Epithelial cell of proximal tubule (primary cell): ENCODE results near the gene OSBP2. TPM values are rescaled to one million over a fixed set of nuclear protein-coding genes. Genes with fewer than 3 reads are reported as not detected.

Experiments used
- DNase-seq: peaks from one replicate; pipeline ENCODE4 v3.0.0-alpha.2; 2011; ENCODE audit warnings: low read depth
- H3K4me3 ChIP-seq: 2 replicates; pipeline ENCODE4 v1.5.1; 2011; ENCODE audit warnings: low read depth, mild to moderate bottlenecking, low read length
- total RNA-seq: library from RNA; depleted of rRNA; stranded (reverse); fragments of >200 nt; gene quantifications from 2 replicates; pipeline ENCODE4 v1.2.3, GENCODE V29; 2015
- TF ChIP-seq, protein P1 (sequence below): conservative IDR thresholded peaks from 2 replicates; pipeline ENCODE4 v1.5.1; 2012; ENCODE audit warnings: low read depth, mild to moderate bottlenecking, low read length

Gene OSBP2
- total RNA-seq, 1 donor from 2014 or later, result 1.3 TPM

DNA sequence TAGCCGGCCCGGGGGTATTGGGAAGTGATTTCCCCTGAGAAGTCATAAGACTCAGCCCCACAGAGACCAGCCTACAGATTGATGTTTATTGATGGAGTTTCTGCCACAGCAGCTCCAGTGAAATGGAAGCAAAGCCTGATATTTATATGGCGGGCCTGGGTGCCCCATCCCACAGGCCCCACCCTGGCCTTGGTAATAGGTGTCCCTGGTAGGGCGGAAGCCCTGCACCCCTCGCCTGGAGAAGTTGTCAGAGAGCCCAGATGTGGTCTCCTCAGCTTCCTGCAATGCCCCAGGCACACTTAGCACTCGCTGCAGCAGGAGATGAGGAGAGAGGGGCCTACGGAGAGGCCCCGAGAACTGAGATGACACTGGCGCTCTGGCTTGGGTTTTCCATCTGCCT lies 166.5 kb downstream of the OSBP2 start:
- TF ChIP-seq, protein P1, sequence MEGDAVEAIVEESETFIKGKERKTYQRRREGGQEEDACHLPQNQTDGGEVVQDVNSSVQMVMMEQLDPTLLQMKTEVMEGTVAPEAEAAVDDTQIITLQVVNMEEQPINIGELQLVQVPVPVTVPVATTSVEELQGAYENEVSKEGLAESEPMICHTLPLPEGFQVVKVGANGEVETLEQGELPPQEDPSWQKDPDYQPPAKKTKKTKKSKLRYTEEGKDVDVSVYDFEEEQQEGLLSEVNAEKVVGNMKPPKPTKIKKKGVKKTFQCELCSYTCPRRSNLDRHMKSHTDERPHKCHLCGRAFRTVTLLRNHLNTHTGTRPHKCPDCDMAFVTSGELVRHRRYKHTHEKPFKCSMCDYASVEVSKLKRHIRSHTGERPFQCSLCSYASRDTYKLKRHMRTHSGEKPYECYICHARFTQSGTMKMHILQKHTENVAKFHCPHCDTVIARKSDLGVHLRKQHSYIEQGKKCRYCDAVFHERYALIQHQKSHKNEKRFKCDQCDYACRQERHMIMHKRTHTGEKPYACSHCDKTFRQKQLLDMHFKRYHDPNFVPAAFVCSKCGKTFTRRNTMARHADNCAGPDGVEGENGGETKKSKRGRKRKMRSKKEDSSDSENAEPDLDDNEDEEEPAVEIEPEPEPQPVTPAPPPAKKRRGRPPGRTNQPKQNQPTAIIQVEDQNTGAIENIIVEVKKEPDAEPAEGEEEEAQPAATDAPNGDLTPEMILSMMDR, result no peak
- no peak overlapping the region for H3K4me3 ChIP-seq
- DNase-seq, result no peak

DNA sequence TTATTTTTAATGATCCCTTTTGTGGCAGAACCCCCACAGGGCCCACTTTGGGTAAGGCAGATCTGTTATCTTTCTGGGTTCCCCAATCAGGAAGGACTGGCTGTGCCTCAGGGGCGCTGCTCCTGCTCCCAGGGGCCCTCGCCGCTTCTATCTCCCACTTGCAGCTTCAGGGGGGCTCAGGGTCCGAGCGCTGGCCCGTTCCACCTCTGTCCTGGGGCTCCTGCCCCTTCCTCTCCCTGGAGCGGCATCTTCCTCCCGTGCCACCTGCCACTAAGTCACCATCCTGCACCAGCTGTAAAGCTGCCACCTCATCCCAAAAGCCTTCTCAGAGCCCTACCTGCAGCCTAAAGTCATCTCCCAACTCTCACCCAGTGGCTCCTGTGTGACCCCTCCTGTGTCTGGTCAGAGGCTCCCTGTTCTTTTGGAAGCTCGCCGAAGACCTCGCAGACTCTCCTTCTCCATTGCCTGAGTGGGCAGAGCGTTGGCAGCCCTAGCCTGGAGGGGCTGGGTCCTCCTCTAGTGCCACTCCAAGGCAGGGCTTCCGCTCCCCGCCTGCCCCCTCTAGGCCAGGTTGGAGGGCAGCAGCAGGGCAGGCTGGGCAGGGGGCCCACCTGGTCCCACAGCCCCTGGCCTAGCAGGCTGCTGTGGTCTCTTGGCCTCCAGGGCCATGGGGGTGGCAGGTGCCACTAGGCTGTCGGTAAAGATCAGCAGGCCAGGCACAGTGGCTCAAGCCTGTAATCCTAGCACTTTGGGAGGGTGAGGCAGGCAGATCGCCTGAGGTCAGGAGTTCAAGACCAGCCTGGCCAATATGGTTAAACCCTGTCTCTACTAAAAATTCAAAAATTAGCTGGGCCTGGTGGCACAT lies 167.2 kb downstream of the OSBP2 start:
- TF ChIP-seq, protein P1, result no peak
- no peak for DNase-seq
- no peak overlapping the region for H3K4me3 ChIP-seq

DNA sequence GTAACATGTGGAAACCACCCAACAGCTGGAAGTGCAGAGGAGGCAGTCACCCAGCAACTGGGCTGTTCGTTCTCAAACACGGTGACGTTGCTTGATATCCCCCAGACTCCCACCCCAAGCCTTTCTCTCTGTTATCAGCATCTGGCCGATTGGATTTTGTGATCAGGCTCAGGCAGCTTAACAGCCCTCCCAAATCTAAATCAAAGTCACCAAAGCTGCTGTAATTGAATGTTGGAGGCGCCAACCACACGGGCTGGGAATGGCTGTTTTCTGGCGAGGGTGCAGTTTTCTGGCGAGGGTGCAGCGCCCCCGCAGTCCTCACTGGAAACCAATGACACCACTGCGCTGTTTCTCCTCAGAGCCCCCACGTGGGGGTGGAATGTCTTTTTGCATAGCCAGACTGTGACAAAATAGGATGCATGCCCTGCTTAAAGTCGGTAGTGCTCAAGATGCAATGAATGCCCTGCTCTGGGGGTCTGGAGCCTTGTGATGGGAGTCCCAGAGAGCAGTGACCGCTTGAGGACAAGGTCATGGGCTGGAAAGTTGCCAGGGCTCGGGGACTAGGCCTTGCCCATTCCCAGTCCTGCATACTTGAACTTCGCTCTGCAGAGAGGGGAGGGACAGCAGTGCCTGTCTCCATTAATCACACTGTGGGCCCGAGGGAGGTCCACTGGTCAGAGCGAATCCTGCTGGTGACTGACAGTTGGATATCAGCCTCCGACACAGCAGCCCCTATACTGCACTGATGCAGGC lies 168.6 kb downstream of the OSBP2 start:
- no peak for DNase-seq
- no peak overlapping the region for H3K4me3 ChIP-seq
- TF ChIP-seq, protein P1, result no peak

DNA sequence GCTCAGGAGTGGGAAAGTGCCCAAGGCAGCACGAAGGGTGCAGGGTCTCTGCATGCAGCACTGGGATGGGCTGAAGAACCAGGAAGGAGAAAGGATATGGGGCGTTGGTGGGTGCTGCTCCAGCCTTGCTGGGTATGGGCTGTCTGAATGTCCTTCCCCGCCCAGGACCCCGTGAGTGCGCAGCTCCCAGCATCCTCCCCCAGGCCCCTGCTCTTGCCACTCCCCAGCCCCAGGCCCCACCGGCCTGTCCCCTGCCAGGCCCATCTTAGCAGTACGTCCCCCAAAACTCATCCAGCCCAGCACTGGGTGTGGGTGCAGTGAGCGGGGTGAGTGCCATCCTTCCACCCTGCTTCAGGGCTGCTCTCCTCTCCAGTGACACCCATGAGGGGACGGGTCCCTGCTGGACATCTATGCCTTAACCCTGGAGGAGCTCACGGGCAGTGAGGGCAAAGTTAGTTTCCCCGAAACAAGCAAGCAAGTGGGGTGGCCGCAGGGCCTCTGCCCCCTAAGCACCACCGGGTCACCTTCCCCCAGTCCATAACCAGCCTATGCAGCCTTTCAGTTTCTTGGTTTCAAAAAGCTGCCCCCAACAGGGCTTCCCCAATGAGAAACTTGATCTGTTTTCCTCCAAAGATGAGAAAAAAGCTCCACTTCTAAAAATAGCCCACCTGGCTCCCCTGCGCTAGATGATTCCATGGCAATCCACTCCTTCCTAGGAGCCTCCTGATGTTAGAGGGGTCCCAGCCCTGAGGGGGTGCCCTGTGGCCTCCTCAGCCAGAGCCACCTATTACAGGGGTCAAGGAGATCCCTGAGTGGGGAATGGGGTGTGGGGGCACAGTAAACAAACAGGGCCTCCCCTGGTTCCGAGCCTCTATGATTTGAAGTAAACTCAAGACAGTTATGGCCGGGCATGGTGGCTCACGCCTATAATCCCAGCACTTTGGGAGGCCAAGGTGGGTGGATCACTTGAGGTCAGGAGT lies 170.1 kb downstream of the OSBP2 start:
- TF ChIP-seq, protein P1, result no peak
- DNase-seq, result no peak

DNA sequence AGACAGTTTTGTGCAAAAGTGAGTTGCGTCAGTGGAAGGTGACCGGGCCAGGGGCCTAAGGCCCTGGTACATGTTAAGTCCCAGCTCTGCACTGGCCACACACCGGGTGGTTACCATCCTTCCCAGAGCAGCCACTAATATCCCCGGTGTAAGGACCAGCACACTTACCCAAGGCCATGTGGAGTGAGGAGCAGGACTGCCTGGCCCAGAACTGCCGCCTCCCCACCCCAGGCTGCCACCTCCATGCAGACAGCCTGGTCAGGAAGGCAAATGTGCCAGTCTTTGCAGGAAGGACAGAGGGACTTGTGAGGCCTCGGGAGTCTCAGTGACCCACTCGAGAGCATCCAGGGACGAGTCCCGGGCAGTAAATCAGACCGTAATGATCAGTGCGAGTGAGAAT lies 171.0 kb downstream of the OSBP2 start:
- TF ChIP-seq, protein P1, result no peak
- H3K4me3 ChIP-seq, result no peak overlapping the region
- DNase-seq, result no peak

More for the DNA sequence above, 170.1 kb downstream of the OSBP2 start:
- H3K4me3 ChIP-seq, result no peak overlapping the region

DNA sequence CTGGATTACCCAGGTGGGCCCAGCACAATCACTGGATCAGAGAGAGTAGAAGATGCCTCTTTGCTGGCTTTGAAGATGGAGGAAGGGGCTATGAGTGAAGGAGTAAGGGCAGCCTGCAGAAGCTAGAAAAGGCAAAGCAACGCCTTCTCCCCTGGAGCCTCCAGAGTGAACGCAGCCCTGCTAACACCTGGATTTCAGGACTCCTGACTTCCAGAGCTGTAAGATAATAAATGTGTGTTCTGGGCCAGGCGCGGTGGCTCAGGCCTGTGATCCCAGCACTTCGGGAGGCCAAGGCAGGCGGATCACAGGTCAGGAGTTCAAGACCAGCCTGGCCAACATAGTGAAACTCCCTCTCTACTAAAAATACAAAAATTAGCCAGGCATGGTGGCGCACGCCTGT lies 171.5 kb downstream of the OSBP2 start:
- H3K4me3 ChIP-seq, result no peak overlapping the region
- no peak for DNase-seq
- TF ChIP-seq, protein P1, result no peak
